Astrocyte of the hippocampus (primary cell): ENCODE results near the gene DCC.

Source experiments
- DNase-seq: peaks from one replicate; pipeline ENCODE4 v3.0.0; 2011; ENCODE audit warnings: low read depth, low spot score

Gene DCC

DNA sequence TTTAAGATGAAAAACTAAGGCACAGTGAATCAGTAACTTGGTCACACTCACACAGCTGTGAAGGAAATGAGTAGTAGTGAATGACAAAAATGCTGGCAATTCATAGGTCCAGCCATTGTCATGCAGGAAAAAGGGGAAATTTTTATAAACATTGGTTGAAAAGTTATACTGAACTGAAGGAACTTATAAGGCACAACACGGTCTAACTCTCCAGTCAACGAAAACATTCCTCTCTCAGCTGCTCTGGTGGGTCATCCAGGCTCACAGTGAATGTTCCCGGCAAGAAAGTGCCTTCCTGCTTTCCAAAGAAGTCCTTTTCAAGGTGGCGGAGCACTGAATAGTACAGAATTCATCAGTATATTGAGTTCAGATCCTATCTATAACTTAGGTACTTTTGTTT lies 476.1 kb downstream of the DCC start:
- no peak for DNase-seq

- no peak for DNase-seq
These were observed 482.2 kb downstream of the DCC start for GRCh38 chr18:52822160-52822559.

- DNase-seq, result no peak
These were observed 484.1 kb downstream of the DCC start for GRCh38 chr18:52824126-52824525.

DNA sequence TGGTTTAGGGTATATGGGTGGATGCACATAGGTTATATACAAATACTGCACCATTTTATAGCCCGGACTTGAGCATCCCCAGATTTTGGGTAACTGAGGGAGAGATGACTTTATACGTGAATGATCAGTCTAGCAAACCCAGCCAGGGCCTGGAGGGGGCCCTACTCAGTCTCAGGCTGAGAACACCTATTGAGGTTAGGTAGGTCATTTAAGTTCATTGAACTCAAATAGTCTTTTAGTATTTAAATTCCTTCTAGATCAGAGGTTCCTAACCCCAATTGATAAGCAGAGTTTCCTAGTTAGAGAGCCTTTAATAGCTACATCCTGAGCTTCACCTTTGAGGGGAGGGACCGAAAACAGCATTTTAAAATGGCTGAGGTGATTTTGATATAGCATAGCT lies 487.0 kb downstream of the DCC start:
- DNase-seq, result no peak

DNA sequence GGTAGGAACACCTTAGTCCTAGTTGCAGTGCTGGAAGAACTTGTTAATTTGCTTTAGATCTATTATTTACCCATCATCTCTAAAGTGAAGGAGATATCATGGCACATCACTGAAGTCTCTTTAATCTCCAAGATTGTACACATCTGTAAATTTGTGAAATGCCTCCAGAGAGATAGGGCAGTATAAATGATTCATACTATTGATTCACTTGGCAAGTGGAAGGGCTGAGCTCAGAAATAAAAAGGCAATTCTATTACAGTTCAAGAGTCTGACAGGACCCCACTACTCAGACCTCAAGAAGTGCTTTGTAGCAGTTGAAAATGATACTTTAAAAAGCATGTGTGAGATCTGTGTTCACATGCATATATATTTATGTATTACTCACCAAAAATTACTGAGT lies 489.3 kb downstream of the DCC start:
- no peak for DNase-seq

DNA sequence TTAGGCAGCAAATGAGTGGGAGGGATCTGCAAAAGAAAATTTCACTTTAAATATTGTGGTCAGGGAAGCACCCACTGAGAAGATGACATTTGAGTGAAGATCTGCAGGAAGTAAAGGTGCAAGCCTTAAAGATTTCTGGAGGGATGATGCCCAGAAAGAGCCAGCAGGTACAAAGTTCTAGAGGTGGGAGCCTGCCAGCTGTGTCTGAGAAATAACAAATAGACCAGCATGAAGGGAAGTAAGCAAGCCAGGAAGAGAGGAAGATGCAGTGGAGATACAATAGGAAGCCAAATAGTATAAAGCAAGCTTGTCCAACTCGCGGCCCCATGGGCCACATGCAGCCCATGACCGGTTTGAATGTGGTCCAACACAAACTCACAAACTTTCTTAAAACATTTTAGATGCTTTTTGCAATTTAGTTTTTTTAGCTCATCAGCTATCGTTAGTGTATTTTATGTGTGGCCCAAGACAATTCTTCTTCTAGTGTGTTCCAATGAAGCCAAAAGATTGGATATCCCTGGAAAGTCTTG lies 489.9 kb downstream of the DCC start:
- no peak for DNase-seq

DNA sequence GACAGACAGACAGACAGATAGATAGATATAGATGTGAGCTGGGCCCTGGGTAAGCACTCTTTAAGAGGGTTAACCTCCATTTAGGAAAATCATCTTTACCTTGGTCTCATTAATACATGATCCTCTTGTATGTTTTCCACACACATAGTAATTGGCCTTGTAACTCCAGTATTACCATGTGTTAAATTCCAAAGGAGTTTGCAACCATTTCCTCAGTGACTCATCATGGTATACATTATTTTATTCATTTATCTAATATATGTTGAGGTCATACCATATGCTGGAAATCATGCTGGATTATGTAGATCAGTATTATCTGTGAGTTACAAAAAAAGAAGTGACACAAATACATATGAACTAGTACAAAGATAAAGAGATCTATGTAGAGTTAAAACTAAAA lies 504.3 kb downstream of the DCC start:
- no peak for DNase-seq

GRCh38 chr18:52845036-52845435 lies 505.0 kb downstream of the DCC start:
- no peak for DNase-seq

- no peak for DNase-seq
These were observed 510.1 kb downstream of the DCC start for GRCh38 chr18:52850031-52850560.

GRCh38 chr18:52861558-52861957 lies 521.6 kb downstream of the DCC start:
- DNase-seq, result no peak

GRCh38 chr18:52869349-52869923 lies 529.4 kb downstream of the DCC start:
- DNase-seq, result no peak

DNA sequence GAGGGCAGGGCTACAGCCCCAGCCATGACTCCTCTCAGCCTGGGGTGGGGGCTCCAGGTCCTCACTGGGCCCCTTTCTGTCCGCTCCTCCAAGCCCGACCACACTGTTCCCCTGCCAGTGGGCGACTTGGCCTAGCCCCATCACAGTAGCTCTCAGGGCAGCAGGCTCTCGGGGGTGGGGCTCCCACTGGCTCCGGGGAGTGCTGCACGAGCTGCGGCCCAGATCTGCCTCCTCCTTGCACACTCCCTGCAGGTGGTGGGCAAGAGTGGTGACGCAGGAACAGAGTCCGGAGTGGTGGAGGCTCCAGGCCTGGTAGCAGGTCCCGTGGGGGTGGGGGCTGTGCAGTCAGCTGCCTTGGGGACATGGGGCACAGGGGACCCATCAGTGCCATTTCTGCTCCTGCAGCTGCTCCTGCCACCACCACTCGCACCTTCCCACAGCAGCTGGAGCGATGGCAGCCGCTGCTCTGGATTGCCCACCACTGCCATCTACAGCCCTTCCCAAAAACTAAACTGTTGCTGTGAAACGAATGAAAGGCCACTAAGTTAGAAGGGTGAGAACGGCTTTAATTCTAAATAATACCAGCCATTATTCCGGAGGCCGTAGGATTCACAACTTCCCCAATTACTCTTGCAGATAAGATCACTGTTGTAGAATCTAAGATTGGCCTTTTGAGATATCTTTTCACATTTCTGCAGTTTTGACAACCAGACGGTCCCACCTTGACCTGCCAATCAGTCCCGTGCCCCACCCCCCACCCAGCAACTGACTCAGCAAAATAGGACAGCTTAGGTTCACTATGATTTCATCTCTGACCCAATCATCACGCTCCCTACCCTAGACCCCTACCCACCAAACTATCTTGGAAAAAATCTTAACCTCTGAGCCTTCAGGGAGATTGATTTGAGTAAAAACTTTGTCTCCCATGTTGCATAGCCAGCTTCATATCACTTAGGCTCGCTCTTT lies 530.2 kb downstream of the DCC start:
- no peak for DNase-seq

DNA sequence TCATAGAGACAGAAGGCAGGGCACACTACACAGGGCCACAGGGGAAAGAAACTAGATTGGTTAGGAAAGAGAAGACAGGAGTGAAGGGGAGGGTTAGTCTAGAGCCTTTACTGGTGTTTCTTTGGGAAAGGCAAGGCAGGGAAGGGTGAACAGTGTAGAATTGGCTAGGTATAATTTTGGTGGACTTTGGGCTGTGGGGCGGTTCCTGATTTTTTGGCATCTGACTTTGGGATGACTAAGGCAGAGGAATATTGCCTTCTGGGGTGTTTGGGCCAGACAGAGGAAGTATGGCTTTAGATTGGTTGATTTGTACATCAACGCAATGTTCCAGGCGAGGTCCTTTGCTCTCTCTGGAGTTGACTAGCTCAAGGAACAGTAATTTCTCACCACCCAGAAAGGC lies 534.8 kb downstream of the DCC start:
- DNase-seq, result no peak

- DNase-seq, result no peak
These were observed 535.7 kb downstream of the DCC start for GRCh38 chr18:52875725-52876124.

GRCh38 chr18:52888014-52888413 lies 548.0 kb downstream of the DCC start:
- DNase-seq, result no peak

DNA sequence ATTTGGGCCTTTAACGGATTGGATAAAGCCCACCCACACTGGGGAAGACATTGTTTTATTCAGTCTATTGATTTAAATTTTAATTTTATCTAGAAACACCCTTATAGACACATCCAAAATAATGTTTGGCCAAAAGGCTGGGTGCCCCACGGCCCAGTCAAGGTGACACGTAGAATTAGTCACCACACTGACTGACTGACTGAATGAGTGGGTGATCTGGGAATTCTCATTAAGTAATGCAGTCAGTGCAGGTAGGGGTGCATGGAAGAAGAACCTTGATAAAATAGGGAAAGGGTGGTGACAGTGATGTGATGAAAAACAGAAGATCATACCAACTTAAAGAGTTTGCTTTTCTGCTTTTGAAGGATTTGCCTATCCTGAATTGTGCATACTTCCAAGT lies 554.8 kb downstream of the DCC start:
- DNase-seq, result no peak

DNA sequence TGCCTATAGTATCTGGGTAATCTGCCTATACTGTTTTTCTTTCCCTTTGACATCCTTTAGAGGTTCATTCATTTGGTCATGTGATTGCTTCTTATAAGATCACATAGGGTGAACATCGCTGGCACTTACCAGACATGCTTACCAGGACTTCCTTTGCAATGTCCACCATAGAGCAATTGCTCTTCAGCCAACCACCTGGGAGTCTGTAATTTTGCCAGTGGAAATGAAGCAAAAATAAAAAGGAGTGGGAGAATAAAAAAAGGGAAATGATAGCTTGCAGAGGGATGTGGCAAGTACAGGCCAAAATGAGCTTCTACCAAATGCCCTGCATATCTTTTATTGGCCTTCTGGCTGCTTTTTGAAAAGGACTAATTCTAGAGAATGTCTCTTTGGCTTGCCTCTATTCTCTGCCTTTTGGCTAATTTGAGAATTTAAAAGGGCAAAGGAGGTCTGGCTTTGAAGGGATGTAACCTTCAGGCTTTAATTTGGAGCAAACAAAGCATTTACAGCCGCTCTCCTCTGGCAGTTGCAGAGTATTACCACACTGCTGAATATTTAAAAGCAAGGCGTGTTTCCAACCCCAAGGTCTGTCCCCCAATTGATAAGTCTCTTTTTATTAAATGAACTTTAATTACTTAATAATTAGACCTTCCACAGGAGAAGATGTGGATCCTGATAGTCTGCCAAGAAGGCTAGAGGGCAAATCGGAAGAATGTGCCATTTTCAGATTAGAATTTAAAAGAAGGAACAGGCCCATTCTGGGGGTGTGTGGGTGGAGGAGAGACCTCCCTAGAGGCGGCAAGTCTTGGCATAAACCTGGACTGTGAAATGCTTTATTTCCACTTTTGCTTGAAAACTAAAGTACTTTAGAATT lies 557.9 kb downstream of the DCC start:
- DNase-seq, result no peak

DNA sequence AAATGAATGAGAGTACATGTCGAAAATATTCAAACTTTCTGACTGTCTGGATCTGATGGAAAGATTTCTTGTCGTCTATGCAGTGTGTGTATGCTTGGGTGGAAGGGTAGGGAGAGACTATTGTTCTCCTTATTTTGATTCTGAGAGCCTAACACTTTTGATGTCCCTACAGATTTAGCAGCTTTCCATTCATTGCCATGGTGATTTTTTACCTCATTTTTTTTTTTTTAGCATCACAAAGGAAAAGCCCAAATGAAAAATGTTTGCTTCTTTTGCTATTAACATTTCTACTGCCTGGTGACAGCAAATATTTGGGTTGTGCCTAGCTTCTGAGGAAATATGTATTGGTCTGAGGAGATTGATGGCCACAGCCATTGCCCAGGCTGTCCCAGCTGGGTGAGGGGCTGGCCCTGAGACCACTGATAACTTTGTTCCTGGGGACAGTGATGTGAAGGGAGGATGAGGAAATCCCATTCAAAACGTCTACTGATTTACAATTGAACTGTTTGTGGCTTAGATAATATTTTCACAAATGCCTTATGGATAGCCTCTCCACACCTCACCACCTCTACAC lies 558.6 kb downstream of the DCC start:
- DNase-seq, result no peak

DNA sequence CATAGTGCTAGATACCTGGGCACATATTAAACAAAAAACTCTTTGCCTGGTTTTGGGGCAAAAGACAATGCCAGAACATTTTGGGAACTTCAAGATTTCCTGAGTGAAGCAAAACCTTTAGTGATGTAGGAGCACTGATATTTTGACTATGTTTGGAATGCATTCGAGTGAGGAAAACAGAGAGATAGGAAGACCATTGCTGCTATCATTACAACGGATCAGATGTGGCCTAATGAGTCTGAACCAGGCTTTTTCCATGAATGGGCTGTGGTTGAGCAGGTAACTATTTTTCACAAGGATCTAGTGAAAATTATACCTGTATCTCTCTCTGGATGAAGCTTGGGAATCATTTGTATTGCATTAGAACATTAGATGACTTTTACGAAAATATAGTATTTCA lies 562.2 kb downstream of the DCC start:
- no peak for DNase-seq

DNA sequence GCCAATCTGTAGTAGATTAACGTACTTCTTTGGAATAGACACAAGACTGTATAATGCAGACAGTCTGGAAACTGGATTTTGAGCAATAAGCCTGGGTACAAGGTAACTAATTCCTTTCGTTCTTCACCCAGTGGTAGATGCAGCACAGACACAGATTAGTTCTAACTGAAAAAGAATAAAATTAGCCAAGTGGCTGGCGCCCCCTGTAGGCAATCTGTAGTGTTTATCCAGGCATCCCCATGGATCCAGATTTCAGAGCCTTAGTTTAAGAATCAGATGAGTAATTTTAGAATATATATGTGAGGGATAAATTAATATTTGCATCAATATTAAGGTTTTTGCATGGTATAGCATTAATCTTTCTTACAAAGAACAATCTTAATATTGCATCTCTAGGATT lies 563.9 kb downstream of the DCC start:
- peak; percentile 11 for DNase-seq

DNA sequence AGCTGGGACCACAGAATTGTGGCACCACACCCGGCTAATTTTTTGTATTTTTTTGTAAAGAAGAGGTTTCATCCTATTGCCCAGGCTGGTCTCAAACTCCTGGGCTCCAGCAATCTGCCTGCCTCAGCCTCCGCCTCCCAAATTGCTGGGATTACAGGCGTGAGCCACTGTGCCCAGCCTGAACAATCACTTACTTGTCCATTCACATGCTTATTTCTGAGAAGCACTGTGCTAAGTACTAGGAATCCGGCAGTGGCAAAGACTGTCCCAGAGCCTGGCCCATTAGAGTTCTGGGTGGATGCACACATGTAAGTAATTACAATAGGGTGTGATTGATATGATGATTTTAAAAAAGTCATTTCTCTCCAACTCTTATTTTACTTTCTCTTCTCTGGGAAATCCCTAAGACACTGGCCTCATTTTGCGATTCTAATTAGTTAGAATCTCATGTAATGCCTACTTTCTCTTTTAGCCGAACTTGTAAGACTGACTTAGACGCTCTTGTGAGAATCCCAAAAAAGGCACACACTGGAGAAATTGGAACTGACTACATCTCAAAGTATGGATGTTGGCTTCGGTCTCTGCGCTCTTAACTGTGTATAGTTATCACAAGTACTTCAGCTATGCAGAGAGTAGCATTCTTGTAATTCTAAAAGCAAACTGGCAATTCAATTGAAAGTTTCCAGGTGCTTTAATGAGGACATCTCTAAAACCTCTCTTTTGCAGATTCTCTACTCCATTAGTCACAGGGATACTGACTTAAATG lies 567.7 kb downstream of the DCC start:
- no peak for DNase-seq
